NCI-H2227 (cell line): ENCODE results near the gene ZNF76.

Experiments
- DNase-seq: peaks from one replicate; lab custom pipeline; 2025; ENCODE audit not compliant: unreplicated experiment; lab: John Stamatoyannopoulos, UW

Gene ZNF76

GRCh38 chr6:35236223-35236622, 23.3 kb upstream of the ZNF76 start:
- no peak for DNase-seq

DNA sequence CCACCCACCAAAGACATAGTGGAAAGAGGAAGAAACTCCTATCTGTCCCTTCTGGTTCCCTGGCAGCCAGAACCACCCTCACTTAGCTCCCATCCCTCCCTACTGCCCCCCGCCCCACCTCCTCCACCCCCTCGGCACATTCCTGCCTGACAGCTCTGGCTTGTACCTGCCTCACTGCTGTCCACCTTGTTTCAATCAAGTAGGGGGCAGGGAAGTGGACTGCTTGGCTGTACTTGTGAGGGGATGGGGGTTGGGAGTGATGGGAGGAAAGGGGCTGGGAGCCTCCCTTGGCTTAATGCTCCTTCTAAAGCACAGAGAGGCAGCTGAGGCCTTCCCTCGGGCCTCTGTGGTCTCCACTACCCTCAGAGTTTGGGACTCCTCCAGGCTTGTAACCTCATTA, 22.1 kb upstream of the ZNF76 start:
- no peak for DNase-seq

DNA sequence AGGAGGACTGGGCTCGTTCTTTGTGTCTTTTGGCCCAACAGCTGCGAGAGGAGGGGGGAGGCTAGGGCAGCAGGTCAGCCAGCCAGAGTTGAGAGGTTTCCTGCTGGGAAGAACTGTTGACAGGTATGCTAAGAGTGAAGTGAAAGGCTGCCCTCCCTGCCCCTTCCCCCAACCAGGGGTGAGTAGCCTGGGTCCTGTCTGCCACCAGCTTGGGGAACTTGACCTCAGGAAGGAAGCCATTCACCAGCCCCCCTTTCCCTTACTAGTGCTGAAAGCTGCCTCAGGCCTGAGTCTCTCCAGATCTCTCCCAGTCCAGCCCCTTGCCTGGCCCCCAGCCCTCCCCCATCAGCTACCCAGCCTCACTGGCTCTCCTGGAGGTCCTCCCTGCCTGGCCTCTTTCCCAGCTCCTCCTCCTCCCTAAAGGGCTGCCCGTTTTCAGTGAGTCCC, 20.7 kb upstream of the ZNF76 start:
- no peak for DNase-seq

DNA sequence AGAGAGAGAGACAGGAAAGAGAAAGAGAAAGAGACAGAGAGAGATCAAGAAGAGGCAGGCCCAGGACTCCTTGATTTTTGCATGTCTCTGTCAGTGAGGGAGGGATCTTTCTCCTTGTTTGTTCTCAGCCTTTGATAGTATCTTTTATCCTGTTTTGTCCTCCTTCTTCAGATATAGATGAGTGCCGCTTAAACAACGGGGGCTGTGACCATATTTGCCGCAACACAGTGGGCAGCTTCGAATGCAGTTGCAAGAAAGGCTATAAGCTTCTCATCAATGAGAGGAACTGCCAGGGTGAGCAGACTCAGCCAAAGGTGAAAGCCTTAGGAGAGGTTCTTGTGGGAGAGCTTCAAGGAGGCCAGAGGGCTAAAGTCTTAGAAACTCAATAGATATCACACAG, 20.0 kb upstream of the ZNF76 start:
- no peak for DNase-seq

GRCh38 chr6:35240838-35241801, 18.4 kb upstream of the ZNF76 start:
- DNase-seq: peak; percentile 84

DNA sequence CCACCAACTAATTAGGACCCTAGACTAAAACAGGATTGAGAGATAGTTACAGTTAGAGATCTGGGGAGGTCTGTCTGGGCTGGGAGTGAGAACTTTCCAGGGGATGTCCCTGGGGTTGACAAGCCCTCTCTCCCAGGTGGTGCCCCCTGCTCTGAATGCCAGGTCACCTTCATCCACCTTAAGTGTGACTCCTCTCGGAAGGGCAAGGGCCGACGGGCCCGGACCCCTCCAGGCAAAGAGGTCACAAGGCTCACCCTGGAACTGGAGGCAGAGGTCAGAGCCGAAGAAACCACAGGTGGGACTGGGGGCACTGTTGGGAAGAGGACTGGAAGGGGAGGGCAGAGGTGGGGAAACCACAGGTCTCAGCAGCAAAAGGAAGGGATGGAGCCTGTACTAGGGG, 17.0 kb upstream of the ZNF76 start:
- DNase-seq: no peak

DNA sequence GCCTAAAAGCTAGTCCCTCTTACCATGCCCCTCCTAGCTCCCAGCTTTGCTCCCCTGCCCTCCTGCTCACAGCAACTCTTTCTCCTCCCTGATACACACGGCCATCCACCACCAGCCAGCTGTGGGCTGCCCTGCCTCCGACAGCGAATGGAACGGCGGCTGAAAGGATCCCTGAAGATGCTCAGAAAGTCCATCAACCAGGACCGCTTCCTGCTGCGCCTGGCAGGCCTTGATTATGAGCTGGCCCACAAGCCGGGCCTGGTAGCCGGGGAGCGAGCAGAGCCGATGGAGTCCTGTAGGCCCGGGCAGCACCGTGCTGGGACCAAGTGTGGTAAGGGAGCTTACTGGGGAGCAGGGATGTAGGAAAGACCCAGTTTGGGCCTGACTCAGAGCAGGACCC, 16.6 kb upstream of the ZNF76 start:
- no peak for DNase-seq

- DNase-seq: no peak
Observed at GRCh38 chr6:35243386-35243958, 16.1 kb upstream of the ZNF76 start.

GRCh38 chr6:35244551-35244950, 15.0 kb upstream of the ZNF76 start:
- no peak for DNase-seq

DNA sequence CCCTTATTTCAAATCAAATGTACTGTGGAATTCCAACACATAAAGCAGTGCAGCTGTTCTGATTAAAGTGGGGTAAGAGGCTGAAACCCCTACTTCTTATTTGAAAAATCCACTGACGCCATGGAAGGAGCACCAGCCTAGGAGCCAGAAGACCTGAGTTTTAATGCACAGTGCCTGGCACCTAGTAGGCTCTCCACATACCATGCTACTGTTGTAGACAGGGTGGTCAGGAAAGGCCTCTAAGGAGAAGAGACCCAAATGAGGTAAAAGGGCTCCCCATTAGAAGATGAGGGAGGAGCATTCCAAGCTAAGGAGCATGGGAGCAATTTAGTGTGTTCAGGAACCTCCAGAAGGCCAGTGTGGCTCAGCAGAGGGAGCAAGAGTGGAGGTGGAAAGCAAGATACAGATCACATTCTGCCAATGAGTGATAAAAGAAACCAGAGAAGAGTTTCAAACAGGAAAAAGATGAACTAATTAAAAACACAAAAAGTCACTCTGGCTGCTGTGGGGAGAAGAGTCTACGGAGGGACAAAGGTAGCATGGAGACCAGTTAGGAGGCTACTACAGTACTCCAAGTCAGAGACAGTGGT, 11.8 kb upstream of the ZNF76 start:
- no peak for DNase-seq

GRCh38 chr6:35248300-35248699, 11.2 kb upstream of the ZNF76 start:
- no peak for DNase-seq

- no peak for DNase-seq
Observed at GRCh38 chr6:35248965-35249364, 10.6 kb upstream of the ZNF76 start.

- DNase-seq: no peak
Observed at GRCh38 chr6:35251949-35252348, 7.6 kb upstream of the ZNF76 start.

GRCh38 chr6:35253249-35253648, 6.3 kb upstream of the ZNF76 start:
- DNase-seq: no peak

- no peak for DNase-seq
Observed at GRCh38 chr6:35258336-35258735, 1.2 kb upstream of the ZNF76 start.

DNA sequence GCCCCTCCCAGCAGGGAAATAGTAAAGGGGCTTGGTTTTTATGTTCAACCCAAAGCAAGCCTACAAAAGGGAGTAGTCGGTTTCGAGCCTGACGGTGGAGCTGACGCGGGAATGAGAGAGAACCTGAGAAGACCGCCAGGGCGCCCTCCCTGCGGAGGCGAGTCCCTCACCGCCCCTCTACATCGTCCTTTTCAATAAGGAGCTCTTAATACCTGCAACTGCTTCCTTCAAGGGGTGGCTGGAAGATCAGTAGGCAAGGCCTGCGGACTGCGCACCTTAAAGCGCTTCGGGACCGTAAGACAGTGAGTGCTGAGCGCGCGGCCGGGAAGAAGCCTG, 709 bp upstream of the ZNF76 start:
- peak; percentile 86 for DNase-seq

DNA sequence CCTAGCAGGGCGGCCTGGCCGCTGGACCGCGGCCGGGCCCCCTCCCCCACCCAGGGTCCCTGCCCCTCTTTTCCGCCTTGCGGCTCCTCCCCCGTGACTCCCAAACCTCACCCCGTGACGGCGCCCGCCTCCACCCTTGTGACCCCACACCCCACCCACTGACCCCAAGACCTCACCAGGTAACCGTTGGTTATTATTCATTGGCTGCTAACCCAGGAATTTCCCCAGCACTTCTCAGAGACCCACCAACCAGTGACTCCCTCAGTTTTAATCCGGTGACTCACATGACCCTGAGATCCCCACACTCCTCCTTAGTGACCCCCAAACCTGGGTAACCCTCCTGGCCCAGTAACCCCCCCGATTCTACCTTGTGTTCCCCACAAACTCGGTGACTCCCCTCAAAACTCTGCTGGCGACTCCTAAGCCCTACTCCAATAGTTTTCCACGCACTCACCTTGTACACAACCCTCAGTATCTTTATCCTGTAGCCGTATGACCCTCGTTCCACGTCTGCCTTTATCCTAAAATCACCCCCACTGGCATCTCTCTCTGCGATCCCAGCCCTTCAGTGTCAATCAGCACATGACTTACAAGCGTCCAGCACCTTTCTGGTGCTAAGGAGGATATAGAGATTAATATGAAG, 534 bp downstream of the ZNF76 start:
- peak; percentile 81 for DNase-seq

DNA sequence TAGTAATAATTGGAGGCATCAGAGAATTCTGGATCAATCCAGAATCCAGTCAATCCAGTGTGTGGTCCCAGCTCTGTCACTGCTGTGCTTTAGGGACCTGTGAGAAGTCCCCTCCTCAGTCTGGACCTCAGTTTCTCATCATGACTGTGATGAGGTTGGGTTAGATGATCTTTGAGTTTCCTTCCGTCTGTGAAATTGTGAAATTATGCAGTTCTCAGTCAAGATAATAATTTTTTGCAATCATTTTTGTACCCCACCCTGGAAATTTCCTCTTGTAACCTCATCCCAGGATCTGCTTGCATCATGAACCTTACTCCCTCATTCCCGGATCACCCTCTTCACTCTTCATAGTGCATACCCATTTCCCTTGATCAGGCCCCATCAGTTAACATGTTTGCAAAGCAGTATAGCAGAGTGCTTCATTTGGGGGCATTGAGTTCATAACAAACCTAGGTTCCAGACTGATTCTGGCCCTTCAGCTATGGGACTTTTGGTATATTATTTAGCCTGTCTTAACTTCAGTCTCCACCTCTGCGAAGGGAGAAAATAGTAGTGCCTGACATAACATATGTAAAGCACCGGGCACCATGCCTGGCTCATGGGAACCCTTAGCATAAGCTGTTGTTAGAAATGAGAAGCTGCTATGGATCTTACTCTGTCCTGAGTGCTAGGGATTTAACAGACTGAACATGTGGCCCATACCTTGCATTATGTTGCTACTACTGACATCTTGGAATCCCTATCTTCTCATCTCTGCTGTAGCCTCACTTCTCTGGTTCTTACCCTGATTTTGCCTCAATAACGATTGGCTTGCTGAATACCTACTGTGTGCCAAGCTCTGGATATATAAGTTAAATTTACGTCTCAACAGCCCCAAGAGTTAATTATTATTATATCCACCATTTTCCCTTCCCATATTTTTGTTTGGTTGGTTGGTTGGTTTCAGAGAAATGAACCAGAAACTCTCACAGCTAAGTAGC, 1.3 kb downstream of the ZNF76 start:
- DNase-seq: no peak

DNA sequence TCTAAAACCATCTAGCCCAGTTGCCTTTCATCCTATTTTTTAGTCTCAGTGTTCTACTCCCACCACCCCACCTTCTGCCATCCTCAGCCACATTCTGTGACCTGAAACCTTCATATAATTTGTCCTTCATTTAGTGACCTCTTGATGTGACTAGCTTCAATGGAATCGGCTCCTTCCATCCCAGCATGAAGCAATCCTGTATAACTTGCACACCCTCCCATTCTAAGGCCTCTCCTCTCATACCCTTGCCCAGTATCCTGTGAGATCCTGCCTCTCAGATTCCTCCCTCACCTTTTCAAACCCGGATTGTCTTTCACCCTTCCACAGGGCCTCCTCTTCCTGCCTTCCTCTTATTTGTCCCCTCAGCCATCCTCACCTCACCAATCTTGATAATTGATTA, 3.1 kb downstream of the ZNF76 start:
- DNase-seq: no peak

GRCh38 chr6:35264550-35265274, 5.2 kb downstream of the ZNF76 start:
- DNase-seq: no peak
